PC-3 (cell line): ENCODE data around the gene PLEKHS1.

Experiments
- CTCF ChIP-seq: fragments of 300-600 bp; sonication (generic); conservative IDR thresholded peaks from 2 replicates; pipeline ENCODE4 v1.5.1; 2017; ENCODE audit warnings: antibody characterized with exemption, low read depth, mild to moderate bottlenecking, low read length
- EZH2 ChIP-seq: fragments of 300-600 bp; sonication (generic); IDR thresholded peaks from one replicate; pipeline ENCODE4 v1.6.1; 2017; ENCODE audit warnings: antibody characterized with exemption, mild to moderate bottlenecking, low read length; ENCODE audit not compliant: unreplicated experiment

- TF ChIP-seq CTCF (no peak), EZH2 (no peak)
These were observed 44.9 kb upstream of the PLEKHS1 start for GRCh38 chr10:113706623-113707022.
